ENCODE data around the gene IL12A. TPM values are rescaled to one million over a fixed set of nuclear protein-coding genes. Genes with fewer than 3 reads are reported as not detected.

Gene IL12A
- total and polyA plus RNA-seq, 2 of the 8 experiments (the other 6 are each of a cell fraction or from before 2014, with no cell fraction given): 0.41 to 0.92 TPM

GRCh38 chr3:160027541-160028195, 39.0 kb downstream of the IL12A start:
- Histone ChIP-seq H2BK20ac (ENCODE audit: low read length) (no peak overlapping the region), H3K18ac (ENCODE audit: extremely low read depth, low read length) (no peak overlapping the region), H3K4me3 (ENCODE audit: extremely low read depth in 1 of 4, insufficient read depth in 2 of 4, low read depth in 3 of 4, low read length in 4 of 4) (no peak overlapping the region), H3K23ac (ENCODE audit: insufficient read length) (no peak overlapping the region), H3K9me3 (ENCODE audit: insufficient read depth in 2 of 2, low read depth in 1 of 2, low read length in 1 of 2) (no peaks in the 10 kb centered on the region), H3K56ac (replicated peaks; ENCODE audit: insufficient read length, low read depth, low read length) (no peak overlapping the region), H4K20me1 (replicated peaks in 1 of 2; ENCODE audit: control insufficient read depth in 1 of 2, insufficient read depth in 2 of 2, low read length in 2 of 2) (no peaks in the 10 kb centered on the region), H3K9ac (replicated peaks in 1 of 4; ENCODE audit: extremely low read depth in 1 of 4, low read depth in 3 of 4, low read length in 3 of 4) (no peak overlapping the region), H3K36me3 (ENCODE audit: control insufficient read depth in 2 of 4, insufficient read depth in 4 of 4, low read length in 3 of 4) (no peaks in the 10 kb centered on the region), H4K8ac (ENCODE audit: extremely low read depth, insufficient read depth, low read length) (no peak overlapping the region), H4K91ac (replicated peaks; ENCODE audit: insufficient read length, low read length) (no peak overlapping the region), H2AK5ac (ENCODE audit: low read depth, low read length) (no peak overlapping the region), H2BK12ac (ENCODE audit: low read depth, low read length) (no peak overlapping the region), H2BK15ac (ENCODE audit: low read length) (no peak overlapping the region), H3K79me1 (ENCODE audit: low read depth, low read length) (no peaks in the 10 kb centered on the region), H4K5ac (ENCODE audit: insufficient read length, low read depth, low read length) (no peak overlapping the region), H3K14ac (ENCODE audit: insufficient read length) (no peak overlapping the region), H3K4ac (replicated peaks; ENCODE audit: insufficient read length, low read depth, low read length) (no peak overlapping the region), H2BK5ac (ENCODE audit: low read depth, low read length) (no peak overlapping the region), H3K4me2 (ENCODE audit: insufficient read depth in 1 of 2, low read depth in 2 of 2, low read length in 2 of 2) (no peak overlapping the region), H2BK120ac (replicated peaks; ENCODE audit: low read depth, low read length) (no peak overlapping the region), H2AFZ (ENCODE audit: low read length) (peak overlapping the region; percentile 76), H3K27ac (ENCODE audit: low read depth, low read length) (no peak overlapping the region), H3K27me3 (replicated peaks in 1 of 4; ENCODE audit: control insufficient read depth in 3 of 4, extremely low read depth in 1 of 4, insufficient read depth in 3 of 4, low read length in 3 of 4) (no peaks in the 10 kb centered on the region), H3K23me2 (ENCODE audit: low read depth, low read length) (no peaks in the 10 kb centered on the region), H3K4me1 (replicated peaks in 1 of 4; ENCODE audit: control insufficient read depth in 3 of 4, insufficient read depth in 4 of 4, low read length in 3 of 4) (no peaks in the 10 kb centered on the region), H3K79me2 (ENCODE audit: control insufficient read depth in 1 of 2, insufficient read depth in 2 of 2, low read length in 2 of 2) (no peaks in the 10 kb centered on the region)
- ChIA-PET POLR2A (ENCODE audit: partially characterized antibody) (no interaction called here), CTCF (ENCODE audit: partially characterized antibody) (interaction anchor here (0.6 to 2.9 kb wide), 5 partner anchors 9 to 383 kb away, joined by 3 to 10 read pairs (median 3); no protein-coding TSS in a partner anchor)
- no peak for DNase-seq (ENCODE audit: low read depth in 1 of 2, low spot score in 2 of 2)
- 92% methylated on average over 6 of the region's 6 CpGs; no CpG with 5 or more reads in 1 of the 2 experiments for WGBS, 2 experiments (ENCODE audit: extremely low coverage in 1 of 2, insufficient coverage in 1 of 2, insufficient read length in 1 of 2, insufficient replicate concordance in 2 of 2, low coverage in 1 of 2, low lambda C conversion rate in 2 of 2, missing lambda C conversion rate in 1 of 2)
- no peak for FAIRE-seq
- no peak for TF ChIP-seq KDM4A (IDR thresholded peaks at IDR 0.05; ENCODE audit: low read depth, low read length, severe bottlenecking)
- TF ChIP-seq HDAC6 (IDR thresholded peaks at IDR 0.05; ENCODE audit: low read depth, low read length): no peak
- 0 out of 2 replicates have a peak, but pooled peaks have one; percentile 24 for TF ChIP-seq BACH1 (IDR thresholded peaks at IDR 0.05; ENCODE audit: low read length)
- TF ChIP-seq, protein P1, sequence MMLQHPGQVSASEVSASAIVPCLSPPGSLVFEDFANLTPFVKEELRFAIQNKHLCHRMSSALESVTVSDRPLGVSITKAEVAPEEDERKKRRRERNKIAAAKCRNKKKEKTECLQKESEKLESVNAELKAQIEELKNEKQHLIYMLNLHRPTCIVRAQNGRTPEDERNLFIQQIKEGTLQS (IDR thresholded peaks at IDR 0.05; ENCODE audit: insufficient read depth, low read depth, low read length): no peak
- peak; percentile 13; the same call in 1 of the 2 replicates for TF ChIP-seq MAFK (IDR thresholded peaks at IDR 0.05; ENCODE audit: low read depth, low read length)
